GM12878 (cell line): ENCODE results near the gene TCP11L2.

Source experiments
- NRF1 ChIP-seq: conservative IDR thresholded peaks from 2 replicates; pipeline ENCODE4 v1.6.1; 2011; ENCODE audit warnings: mild to moderate bottlenecking, low read depth, low read length, improper control_type of control experiment
- SREBF1 ChIP-seq: IDR thresholded peaks from 2 replicates; pipeline ENCODE4 v1.6.1; 2012; ENCODE audit warnings: mild to moderate bottlenecking, low read length
- TF ChIP-seq, protein P1 (sequence below), 3 experiments: IDR thresholded peaks in 2 of 3; conservative IDR thresholded peaks in 1 of 3; 2 replicates each; pipeline ENCODE4 v1.5.1; 2011; ENCODE audit warnings: low read depth in 3 of 3, low read length in 3 of 3, mild to moderate bottlenecking in 3 of 3, control low read depth in 2 of 3, moderate library complexity in 2 of 3, inconsistent platforms in 1 of 3, mixed read lengths in 1 of 3; ENCODE audit not compliant: control insufficient read depth in 2 of 3, insufficient read depth in 1 of 3; ENCODE audit errors: extremely low read depth in 1 of 3
- TF ChIP-seq, protein P2 (sequence below): fragments of 450-650 bp; formaldehyde crosslinking; IDR thresholded peaks from 2 replicates; pipeline ENCODE4 v1.5.0; 2022; ENCODE audit warnings: mild to moderate bottlenecking, missing genetic modification characterization

DNA sequence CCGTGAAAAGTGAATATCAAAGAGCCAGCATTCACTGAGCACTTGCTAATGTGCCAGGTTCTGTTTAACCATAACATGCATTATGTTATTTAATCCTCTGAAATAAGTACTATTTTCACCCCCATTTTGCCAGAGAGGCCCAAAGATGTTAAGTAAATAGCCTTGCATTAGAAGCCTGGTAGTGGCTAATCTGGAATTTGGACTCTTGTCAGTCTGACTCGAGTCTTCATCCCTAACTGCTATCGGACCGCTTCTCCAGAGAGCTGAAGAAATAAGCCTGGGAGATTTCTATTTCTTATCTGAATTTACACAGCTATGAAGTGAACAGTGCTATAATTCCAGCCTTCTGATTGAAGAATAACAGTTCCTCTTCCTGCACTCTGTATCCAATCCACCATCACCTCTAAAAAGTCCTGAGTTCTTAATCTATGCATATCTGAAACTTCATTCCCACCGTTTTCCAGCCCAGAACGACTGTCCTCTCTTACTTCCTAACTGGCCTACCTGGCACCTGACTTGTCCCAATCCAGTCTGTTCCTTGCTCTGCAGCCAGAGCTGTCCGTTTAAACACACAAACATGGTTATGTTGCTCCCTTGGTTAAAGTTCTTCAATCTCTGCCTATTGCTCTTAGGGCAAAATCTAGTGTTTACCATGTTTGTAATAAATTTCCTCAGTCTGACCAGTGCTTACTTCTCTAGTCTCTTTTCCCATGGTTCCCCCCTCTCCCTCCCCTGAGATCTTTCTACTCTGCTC lies 57.3 kb downstream of the TCP11L2 start:
- TF ChIP-seq, protein P1, sequence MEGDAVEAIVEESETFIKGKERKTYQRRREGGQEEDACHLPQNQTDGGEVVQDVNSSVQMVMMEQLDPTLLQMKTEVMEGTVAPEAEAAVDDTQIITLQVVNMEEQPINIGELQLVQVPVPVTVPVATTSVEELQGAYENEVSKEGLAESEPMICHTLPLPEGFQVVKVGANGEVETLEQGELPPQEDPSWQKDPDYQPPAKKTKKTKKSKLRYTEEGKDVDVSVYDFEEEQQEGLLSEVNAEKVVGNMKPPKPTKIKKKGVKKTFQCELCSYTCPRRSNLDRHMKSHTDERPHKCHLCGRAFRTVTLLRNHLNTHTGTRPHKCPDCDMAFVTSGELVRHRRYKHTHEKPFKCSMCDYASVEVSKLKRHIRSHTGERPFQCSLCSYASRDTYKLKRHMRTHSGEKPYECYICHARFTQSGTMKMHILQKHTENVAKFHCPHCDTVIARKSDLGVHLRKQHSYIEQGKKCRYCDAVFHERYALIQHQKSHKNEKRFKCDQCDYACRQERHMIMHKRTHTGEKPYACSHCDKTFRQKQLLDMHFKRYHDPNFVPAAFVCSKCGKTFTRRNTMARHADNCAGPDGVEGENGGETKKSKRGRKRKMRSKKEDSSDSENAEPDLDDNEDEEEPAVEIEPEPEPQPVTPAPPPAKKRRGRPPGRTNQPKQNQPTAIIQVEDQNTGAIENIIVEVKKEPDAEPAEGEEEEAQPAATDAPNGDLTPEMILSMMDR (IDR thresholded peaks at IDR 0.05 in 2 of 3, conservative IDR thresholded peaks at IDR 0.05 in 1 of 3; ENCODE audit: control insufficient read depth in 2 of 3, extremely low read depth in 1 of 3, insufficient read depth in 1 of 3, low read depth in 3 of 3, low read length in 3 of 3), result no peak
- no peak for TF ChIP-seq NRF1
- no peak for TF ChIP-seq SREBF1
- TF ChIP-seq, protein P2, sequence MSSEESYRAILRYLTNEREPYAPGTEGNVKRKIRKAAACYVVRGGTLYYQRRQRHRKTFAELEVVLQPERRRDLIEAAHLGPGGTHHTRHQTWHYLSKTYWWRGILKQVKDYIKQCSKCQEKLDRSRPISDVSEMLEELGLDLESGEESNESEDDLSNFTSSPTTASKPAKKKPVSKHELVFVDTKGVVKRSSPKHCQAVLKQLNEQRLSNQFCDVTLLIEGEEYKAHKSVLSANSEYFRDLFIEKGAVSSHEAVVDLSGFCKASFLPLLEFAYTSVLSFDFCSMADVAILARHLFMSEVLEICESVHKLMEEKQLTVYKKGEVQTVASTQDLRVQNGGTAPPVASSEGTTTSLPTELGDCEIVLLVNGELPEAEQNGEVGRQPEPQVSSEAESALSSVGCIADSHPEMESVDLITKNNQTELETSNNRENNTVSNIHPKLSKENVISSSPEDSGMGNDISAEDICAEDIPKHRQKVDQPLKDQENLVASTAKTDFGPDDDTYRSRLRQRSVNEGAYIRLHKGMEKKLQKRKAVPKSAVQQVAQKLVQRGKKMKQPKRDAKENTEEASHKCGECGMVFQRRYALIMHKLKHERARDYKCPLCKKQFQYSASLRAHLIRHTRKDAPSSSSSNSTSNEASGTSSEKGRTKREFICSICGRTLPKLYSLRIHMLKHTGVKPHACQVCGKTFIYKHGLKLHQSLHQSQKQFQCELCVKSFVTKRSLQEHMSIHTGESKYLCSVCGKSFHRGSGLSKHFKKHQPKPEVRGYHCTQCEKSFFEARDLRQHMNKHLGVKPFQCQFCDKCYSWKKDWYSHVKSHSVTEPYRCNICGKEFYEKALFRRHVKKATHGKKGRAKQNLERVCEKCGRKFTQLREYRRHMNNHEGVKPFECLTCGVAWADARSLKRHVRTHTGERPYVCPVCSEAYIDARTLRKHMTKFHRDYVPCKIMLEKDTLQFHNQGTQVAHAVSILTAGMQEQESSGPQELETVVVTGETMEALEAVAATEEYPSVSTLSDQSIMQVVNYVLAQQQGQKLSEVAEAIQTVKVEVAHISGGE (CRISPR knock-in tag), result no peak
